HG03060 (cell line): ENCODE data around the gene POU2F3.

Source experiments
- ATAC-seq: cut with Tn5 transposase; IDR thresholded peaks from one replicate; pipeline ENCODE4 v1.9.1; 2021; ENCODE audit warnings: low read depth, moderate number of reproducible peaks; ENCODE audit not compliant: unreplicated experiment

POU2F3 gene

DNA sequence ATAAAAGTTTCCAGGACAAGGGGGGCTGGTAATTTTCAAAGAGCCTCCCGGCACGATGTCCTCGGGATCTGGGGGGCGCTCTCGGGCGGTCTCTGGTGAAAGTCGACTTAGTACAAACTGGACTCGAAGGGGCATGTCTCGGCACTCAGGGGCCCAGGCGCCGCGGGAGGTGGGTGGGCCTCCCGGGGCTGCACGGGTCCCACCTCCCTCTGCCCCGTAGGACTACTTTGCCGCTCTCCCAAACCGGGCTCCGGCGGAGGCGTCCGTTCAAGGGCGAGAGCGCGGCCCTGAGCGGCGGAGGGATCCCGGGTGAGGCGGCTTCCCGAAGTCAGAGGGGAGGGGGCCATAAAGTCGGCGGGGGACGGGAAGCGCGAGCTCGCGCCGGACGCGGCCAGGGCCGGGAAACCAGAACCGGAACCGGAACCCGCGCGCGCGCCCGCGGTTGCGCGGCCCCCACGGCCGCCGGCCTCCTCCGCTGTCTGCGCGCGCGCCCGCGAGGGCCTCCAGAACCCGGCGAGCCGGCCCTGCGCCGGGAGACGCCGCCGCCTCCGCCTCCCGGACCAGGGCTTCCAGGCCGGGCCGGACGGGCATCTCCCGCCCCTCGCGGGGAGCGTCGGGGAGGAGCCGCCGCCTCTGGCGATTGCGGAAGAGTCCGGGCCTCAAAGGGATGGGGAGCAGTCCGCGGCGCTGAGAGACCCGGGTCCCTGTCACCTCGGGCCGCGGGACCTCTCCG is 96.1 kb downstream of the POU2F3 start, which contains the start of gene ARHGEF12:
TSS of gene ARHGEF12 (plus strand) at position 506 of the 733 bp plus-strand sequence. CDS start 831 bp downstream, outside the sequence.
- ATAC-seq = no peak

DNA sequence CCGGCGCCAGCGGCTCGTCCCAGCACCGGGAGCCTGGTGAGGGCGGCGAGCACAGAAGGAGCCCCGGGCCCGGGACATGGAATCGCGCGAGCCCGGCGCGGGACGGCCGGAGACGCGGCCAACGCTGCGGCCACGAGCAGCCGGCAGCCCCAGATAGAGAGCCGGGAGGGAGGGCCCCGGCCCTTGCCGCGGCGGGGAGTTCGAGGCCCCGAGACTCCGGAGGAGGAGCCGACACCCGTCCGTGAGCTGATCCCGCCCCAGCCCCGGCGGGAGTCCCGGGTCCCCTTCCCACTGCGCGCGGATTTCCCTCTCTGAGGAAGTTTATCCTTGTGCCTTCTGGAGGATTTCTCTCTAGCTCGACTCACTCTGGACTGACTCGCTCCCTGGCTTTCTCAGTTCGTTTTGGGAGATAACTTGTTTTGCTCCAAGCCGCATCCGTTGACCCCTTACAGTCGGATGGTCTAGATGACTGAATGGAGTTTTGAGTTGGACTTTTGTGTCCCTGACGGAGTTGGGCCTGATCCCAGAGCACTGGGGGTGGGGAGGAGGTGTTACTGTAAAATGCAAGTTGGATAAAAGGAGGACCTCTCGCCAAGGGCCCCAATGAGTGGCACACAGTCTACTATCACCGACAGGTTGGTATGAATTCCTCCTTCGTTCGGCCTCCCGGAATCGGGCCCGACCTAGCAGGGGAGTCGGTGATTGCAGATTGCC is 96.9 kb downstream of the POU2F3 start:
- no peak for ATAC-seq

DNA sequence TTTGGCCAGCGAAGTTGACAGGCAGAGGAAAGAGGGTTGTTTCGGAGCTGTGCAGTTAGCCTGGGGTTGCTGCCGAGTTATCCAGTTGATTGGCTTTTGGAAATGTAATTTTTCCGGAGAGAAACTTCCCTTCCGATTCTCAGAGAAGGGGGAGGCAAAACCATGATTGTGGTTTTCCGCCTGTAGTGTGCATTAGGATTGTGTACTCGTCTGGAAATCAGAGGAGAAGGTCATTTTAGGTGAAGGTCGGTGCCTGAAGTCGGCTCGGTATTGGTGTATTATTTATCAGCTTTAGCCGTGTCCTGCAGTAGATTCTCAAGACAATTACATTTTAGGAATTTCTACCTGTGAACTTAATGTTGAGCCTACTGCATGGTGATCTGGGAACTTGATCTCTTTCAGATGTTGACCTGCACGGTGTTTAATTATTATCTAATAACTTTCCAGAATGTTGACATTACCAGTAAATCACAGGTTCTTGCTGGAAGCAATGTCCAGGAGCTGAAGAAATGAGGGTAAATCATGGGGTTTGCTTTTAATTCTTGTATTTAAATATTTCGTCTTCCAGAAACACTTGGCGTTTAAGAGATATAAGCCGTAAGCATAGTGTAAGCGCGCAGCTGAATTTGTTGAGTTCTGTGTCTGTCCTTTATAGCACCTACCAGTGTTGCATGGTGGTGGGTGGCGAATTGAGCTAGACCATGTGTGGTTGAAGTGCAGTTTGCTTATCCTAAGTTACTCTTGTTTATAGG is 97.6 kb downstream of the POU2F3 start:
- ATAC-seq = no peak

GRCh38 chr11:120338107-120338933 is 98.4 kb downstream of the POU2F3 start:
- ATAC-seq = no peak

DNA sequence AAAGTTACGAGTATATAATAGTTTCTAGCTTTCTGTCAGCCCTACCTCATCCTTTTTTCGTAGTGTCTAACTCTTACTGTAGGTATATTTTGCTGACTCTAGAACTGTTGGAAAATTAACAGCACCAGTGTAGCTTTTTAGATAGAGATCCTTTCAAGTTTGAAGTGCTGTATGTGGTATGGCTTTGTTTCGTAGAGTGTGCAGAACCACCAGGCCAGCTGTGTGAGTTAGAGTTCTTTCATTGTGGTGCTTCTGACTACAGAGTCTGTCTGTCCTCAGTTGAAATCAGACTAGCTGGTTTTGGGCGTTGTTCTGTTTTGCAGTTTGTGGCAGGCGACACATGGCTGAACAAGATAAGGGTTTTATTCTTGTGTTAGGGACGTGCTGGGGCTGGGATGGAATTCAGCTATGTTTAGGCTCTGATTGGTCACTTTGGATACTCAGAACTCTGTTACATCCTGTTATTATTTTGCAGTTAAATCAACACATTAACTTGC is 99.5 kb downstream of the POU2F3 start:
- no peak for ATAC-seq

DNA sequence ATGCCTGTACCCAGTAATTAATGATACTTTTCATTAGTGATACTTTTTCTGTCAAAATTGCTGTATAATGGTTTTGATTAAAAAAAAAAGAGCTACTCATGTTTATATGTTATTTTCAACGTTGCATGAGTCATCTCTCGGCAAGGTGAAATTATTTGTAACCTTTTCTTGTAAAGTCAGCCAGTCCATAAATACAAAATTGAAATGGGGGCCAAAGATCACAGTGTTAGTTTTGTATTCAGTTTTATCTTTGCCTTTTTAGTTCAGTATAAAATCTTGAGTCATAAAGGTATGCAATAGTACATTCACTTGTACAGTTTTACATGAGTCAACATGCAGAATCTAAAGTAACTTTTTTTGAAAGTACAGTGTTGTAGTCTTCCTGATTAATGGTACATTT is 100.6 kb downstream of the POU2F3 start:
- no peak for ATAC-seq

- ATAC-seq = no peak
Measured at GRCh38 chr11:120342226-120342625, 102.3 kb downstream of the POU2F3 start.

DNA sequence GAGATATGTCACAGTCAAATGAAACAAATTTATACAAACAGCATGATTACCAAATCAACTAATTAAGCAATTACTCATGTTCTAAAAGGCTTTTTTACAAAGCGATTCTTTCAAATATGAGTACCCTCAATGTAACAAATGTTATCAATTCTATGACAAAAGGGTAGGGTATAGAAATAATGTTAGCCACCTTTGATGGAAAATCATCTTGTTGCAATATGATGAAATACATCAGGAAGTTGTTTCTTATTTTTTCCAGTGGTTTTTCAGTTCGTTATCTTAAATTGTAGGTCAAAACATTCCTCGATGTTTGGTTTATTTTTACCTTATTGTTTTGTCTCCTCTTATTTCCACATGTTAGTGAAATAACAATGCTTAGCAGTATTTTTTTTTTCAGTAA is 102.7 kb downstream of the POU2F3 start:
- no peak for ATAC-seq

DNA sequence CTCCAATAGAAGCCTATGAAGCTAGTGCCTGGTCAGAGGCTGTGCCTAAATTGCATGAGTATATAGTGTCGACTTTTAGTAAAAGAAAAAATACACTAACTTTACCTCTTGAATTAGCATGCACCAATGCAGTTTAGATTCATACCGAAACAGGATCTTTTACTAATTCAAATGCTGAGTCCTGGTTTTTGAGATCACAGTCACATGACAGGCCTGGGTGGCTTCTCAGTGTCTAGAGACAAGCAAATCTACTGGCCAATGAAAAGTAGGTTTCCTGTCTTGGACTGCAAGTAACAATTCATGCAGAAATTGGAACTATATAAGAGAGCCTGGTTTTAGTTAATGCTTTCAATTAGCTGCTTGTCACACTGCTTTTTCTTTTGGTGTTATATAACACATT is 103.5 kb downstream of the POU2F3 start:
- peak; percentile 39 for ATAC-seq

GRCh38 chr11:120344302-120345004 is 104.5 kb downstream of the POU2F3 start:
- peak; percentile 84 for ATAC-seq

DNA sequence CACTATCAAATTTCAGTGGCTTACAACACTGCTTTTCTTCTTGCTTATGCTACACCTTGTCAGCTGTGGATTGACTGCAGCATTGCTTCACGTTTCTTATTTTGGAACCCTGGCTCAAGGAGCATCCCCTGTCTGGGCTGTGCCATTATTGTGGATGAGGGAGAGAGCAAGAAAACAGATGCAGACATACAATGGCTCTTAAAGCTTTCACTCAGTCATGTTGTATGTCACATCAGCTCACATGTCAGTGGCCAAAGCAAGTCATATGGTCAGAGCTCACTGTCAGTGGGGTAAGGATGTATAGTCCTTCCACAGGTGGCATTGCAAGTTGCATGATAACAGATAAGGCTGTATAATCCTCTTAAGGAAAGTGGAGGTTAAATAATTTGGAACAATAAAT is 106.3 kb downstream of the POU2F3 start:
- no peak for ATAC-seq

DNA sequence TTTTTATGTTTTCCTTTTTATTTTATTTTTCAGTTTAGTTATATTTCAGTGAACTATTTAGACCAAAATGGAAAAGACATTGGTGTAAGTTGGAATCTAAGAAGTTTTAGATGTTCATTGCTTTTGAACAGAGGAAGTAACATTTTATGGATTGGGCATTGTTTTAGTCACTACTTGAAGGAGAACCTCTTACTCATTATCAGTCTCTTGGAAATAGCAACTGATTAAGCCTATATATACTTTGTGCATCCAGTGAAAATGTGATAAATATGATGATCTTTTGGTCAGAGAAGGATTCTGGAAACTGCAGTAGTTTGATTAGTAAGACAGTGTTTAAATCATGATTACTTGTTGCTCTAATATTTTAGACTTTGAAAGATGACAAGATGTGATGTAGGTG is 110.7 kb downstream of the POU2F3 start:
- no peak for ATAC-seq

GRCh38 chr11:120352405-120352804 is 112.5 kb downstream of the POU2F3 start:
- ATAC-seq = no peak

DNA sequence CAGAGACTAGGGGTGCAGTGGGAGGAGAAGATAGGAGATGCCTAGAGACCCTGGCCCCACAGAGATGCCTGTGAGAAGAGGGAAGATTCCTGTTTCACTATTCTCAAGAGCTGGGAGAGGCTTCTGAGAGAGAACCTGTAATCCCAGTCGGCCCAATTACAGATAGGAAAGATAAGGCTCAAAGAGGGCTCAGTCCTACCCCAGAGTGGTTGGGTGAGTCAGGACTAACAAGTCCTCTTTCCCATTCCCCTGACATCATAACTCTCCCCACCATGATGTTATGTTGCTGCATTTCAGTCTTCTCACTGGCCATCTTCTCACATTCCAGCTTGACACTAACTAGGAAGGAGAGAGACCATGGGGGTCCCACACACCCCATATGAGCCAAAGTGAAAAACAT is 114.1 kb downstream of the POU2F3 start:
- ATAC-seq = no peak

- no peak for ATAC-seq
Measured at GRCh38 chr11:120354779-120355178, 114.8 kb downstream of the POU2F3 start.

DNA sequence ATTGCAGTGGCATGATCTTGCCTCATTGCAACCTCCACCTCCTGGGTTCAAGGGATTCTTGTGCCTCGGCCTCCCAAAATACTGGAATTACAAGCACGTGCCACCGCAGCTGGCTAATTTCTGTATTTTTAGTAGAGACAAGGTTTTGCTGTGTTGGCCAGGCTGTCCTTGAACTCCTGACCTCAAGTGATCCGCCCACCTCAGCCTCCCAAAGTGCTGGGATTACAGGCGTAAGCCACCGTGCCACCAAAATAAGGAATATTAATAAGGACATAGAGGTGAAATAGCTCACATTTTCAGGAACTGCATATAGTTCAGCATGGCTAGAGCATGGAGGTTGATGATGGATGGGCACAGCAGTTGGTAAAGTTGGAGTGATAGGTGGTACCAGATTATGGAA is 117.7 kb downstream of the POU2F3 start:
- no peak for ATAC-seq

GRCh38 chr11:120358729-120359128 is 118.8 kb downstream of the POU2F3 start:
- no peak for ATAC-seq

DNA sequence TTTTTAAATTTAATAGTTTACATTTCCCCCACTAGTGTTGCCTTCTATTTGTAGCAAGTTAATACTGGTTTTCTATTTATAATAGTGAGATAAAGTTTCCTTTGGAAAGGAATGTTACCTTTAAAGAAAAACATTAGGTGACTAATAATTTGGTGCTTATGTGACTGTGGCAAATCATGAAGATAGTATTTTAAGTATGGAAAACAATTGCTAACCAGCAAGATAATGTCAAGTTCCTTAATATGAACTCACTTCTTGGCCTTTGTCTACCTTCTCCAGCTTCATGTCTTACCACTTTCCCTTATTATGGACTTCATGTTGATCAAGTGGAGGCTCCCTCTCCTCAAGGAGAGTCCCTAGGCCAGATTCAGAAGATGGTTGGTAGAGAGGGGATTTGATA is 123.5 kb downstream of the POU2F3 start:
- ATAC-seq = no peak

GRCh38 chr11:120365512-120365911 is 125.6 kb downstream of the POU2F3 start:
- no peak for ATAC-seq
